GM15510 (cell line): Measurements from ENCODE around the gene CSKMT.

Source experiments
- POLR2A ChIP-seq: IDR thresholded peaks from 3 replicates; pipeline ENCODE4 v1.6.1; 2011; ENCODE audit warnings: borderline replicate concordance; ENCODE audit not compliant: insufficient read length; ENCODE audit errors: extremely low read depth

Gene CSKMT

GRCh38 chr11:62676698-62677097 is 11.6 kb downstream of the CSKMT start:
- no peak for TF ChIP-seq POLR2A

DNA sequence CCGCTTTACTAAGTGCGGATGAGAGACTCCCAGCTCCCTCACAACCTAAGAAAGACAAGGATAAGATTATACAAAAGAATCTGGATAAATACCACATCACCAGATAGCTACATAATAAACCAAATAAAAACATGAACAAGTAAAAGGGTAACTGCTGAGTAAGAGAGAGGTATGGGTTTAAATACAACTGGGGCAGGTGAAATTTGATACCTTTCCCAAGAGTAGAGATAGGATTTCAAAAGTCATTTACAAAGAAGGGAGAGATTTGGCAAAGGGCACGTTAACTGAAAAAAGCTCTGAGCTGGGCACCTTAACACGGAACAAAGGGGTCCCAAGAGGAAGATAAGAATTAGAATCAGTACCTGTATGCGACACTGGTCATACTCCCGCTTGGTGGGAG is 12.0 kb downstream of the CSKMT start:
- TF ChIP-seq POLR2A = no peak

GRCh38 chr11:62677714-62678113 is 12.6 kb downstream of the CSKMT start:
- TF ChIP-seq POLR2A = no peak

DNA sequence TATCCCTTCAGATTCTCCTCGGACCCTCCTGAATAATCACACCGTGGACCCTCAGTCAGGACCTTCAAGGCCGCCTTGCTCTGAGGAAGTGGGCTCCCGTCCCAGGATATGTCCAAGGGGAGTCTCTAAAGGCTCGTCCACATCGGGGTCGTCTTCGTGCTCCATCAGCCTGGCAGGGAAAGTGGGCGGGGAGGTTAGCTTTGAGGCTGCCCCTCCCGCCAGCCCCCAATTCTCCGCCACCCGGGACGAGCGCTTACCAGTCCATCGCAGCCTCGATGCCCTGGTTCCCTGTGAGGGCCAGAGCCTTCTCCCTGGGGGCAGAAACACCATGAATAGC is 13.3 kb downstream of the CSKMT start:
- no peak for TF ChIP-seq POLR2A

- TF ChIP-seq POLR2A = peak; percentile 86
Observed at GRCh38 chr11:62678770-62679696, 13.9 kb downstream of the CSKMT start, which contains the start of gene UBXN1. UBXN1 (minus strand) TSS chr11:62679073; CDS start chr11:62678923, 150 bp downstream.

- no peak for TF ChIP-seq POLR2A
Observed at GRCh38 chr11:62680825-62681240, 15.7 kb downstream of the CSKMT start.

DNA sequence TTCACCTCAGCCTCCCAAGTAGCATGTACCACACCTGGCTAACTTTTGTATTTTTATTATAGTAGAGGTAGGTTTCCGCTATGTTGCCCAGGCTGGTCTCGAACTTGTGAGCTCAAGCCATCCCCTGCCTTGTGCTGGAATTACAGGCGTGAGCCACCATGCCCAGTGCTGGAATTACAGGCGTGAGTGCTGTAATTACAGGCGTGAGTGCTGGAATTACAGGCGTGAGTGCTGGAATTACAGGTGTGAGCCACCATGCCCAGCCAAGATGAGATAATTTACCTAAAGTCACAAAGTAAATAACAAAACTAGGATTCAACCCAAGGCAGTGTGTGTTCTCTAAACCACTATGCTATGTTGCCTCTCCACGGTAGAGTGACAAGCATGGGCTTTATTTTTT is 17.4 kb downstream of the CSKMT start:
- no peak for TF ChIP-seq POLR2A

GRCh38 chr11:62687508-62688396 is 22.6 kb downstream of the CSKMT start:
- TF ChIP-seq POLR2A = no peak

DNA sequence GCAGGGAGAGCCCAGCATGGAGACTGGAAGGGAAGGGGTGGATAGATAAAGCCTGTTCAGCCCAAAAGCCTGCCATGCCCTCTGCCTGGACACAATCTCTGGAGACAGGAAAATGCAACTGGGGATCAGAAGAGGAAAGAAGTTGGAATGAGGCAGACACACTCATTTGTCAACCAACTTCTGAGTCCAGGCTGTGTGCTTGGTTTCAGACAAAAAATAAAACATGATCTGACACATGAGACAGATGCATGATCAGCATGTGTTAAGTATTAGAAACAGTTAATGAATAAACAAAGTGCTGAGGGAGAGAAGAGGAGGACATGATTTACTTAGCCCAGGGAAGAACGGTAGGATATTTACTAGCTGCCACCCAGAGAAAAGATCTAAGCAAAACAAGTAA is 23.4 kb downstream of the CSKMT start:
- TF ChIP-seq POLR2A = no peak

DNA sequence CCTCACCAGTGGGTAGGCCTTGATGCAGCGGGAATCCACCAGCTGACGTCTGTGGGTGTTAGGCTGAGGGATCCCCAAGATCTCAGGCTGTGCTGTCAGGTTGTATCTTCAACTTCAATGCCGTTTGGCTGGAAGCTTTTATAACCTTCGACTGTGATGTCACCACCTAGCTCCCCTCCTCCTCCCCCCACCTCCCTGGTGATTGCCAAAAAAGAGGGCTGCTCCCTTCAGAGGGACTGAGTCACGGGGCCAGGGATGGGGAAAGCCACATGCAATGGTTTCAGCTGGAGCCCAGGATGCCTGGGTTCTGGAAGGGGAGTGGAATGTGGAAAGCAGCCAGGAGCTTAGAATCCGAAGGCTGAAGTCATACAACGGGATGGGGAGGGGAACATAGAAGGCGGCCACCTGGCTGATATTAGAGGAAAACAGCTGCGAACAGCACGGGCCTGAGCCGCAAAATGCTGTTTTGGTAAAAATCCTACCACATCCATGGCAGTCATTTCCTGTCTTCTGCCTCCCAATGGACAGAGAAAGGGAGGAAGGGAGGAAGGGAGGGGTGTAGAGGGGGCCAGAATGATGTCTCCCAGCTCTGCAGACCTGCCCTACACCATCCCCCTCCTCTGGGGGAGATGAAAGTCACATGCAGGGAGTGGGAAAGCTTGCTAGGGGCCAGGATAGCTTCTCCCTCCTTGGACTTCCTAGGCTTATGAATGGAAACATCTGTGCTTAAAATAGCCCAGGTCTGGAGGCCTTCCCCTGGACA is 24.5 kb downstream of the CSKMT start, which contains the start of gene LRRN4CL:
Gene LRRN4CL (minus strand): TSS at position 110 of the 763 bp plus-strand sequence. CDS start 1,022 bp downstream, outside the sequence.
- no peak for TF ChIP-seq POLR2A

DNA sequence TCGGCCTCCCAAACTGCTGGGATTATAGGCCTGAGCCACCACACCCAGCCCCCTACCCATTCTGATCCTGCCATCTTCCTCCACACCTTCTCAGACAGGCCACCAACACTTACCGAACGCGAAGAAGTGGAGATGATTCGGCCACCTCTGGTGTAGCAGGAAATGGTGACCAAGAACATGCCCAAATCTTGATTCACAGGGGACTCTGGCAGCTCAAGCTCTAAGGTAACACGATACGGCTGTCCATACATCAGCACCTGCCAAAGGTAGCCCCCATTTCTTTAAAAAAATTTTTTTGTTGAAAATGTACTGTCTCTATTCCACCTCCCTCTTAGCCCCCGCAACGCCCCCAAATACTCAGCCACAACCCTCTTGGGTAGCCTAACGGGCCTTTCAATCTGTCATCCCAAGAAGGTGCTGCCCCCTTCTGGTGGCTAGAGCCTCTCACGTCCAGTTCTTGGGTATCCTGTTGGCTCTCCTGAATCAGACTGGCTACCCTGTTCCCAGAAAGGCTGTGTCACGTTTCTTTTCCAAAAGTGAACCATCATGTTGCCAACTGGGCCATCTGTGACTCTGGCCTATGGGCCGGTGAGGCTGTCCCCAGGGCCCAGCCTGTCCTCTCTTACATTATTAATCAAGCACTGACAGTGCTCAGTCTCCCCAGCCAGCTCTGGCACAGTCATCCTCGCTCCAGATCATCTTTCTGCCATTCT is 29.5 kb downstream of the CSKMT start:
- TF ChIP-seq POLR2A = no peak

DNA sequence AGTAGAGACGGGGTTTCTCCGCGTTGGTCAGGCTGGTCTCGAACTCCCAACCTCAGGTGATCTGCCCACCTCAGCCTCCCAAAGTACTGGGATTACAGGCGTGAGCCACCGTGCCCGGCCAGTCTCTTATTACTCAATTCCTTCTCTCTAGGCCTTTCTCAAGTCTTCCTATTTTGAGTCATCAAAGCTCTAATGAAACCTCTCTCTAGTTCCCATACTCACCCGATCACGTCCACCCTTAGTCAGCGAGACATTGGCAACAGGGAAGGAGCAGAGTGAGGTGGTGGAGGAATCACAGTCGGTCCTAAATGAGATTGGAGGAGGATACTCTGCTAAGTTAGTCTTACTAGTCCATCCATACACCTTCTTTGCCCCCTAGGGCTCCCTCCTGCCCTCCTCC is 37.1 kb downstream of the CSKMT start:
- no peak for TF ChIP-seq POLR2A

GRCh38 chr11:62705413-62705812 is 40.3 kb downstream of the CSKMT start:
- TF ChIP-seq POLR2A = no peak
